CD4-positive, alpha-beta T cell (primary cell): ENCODE results near the gene ZC3H8. TPM values are rescaled to one million over a fixed set of nuclear protein-coding genes. Genes with fewer than 3 reads are reported as not detected.
A peak's percentile ranks its signal among the peaks of the same experiment; 100 is the strongest.

Source experiments
- ATAC-seq: fragments of 200-7000 bp; cut with Tn5 transposase; one replicate; pipeline ENCODE4 v1.10.0; 2022; ENCODE audit warnings: mild to moderate bottlenecking; ENCODE audit not compliant: poor library complexity
- CTCF ChIA-PET: fragments of 350-600 bp; sonication (Branson Sonifier 250); formaldehyde crosslinking; loops from one replicate; lab custom pipeline; 2021; ENCODE audit warnings: antibody characterized with exemption, inconsistent platforms; lab: Charles Lee
- POLR2A ChIA-PET: fragments of 350-600 bp; sonication (Branson Sonifier 250); formaldehyde crosslinking; loops from one replicate; lab custom pipeline; 2021; ENCODE audit warnings: antibody characterized with exemption, inconsistent platforms; lab: Charles Lee
- DNase-seq, 14 experiments: peaks; one replicate each; pipeline ENCODE4 v3.0.0-alpha.2; 2013 to 2020; ENCODE audit warnings: mixed read lengths in 2 of 14
- H3K27ac ChIP-seq, 2 donors: one replicate each; pipeline versions ENCODE4 v1.5.1 to v1.7.0; 2013; ENCODE audit warnings: low read length in 2 of 2, low read depth in 1 of 2, mild to moderate bottlenecking in 1 of 2
- H3K27me3 ChIP-seq, 2 experiments: 1 replicate in 1 of 2; 2 replicates in 1 of 2; pipeline versions ENCODE4 v1.6.1 to v1.7.0; 2013; ENCODE audit warnings: low read length in 2 of 2, control low read depth in 1 of 2, mild to moderate bottlenecking in 1 of 2, moderate library complexity in 1 of 2; ENCODE audit not compliant: insufficient read depth in 2 of 2, control insufficient read depth in 1 of 2
- H3K36me3 ChIP-seq: one replicate; pipeline ENCODE4 v1.6.1; 2013; ENCODE audit warnings: low read length, control low read depth; ENCODE audit not compliant: insufficient read depth
- H3K4me1 ChIP-seq: one replicate; pipeline ENCODE4 v1.6.1; 2013; ENCODE audit warnings: low read length, control low read depth; ENCODE audit not compliant: insufficient read depth
- H3K4me3 ChIP-seq: one replicate; pipeline ENCODE4 v1.5.1; 2013; ENCODE audit warnings: mild to moderate bottlenecking, low read length, moderate library complexity
- H3K9me3 ChIP-seq, 2 experiments: 1 replicate in 1 of 2; 2 replicates in 1 of 2; pipeline versions ENCODE4 v1.6.1 to v1.7.0; 2013; ENCODE audit warnings: low read length in 2 of 2, mild to moderate bottlenecking in 2 of 2, control low read depth in 1 of 2, moderate library complexity in 1 of 2; ENCODE audit not compliant: control insufficient read depth in 1 of 2, insufficient read depth in 1 of 2
- H3K27ac Mint-ChIP-seq: one replicate; pipeline ENCODE4 v1.8.0; 2020; ENCODE audit warnings: mixed read lengths
- H3K27me3 Mint-ChIP-seq: one replicate; pipeline ENCODE4 v1.8.0; 2021; ENCODE audit warnings: mixed read lengths
- H3K36me3 Mint-ChIP-seq: one replicate; pipeline ENCODE4 v1.8.0; 2021; ENCODE audit warnings: low read depth, mixed read lengths
- H3K4me1 Mint-ChIP-seq: one replicate; pipeline ENCODE4 v1.8.0; 2021; ENCODE audit warnings: low read depth, mixed read lengths
- H3K4me3 Mint-ChIP-seq: one replicate; pipeline ENCODE4 v1.8.0; 2020; ENCODE audit warnings: mild to moderate bottlenecking, mixed read lengths
- H3K9me3 Mint-ChIP-seq: one replicate; pipeline ENCODE4 v1.8.0; 2020; ENCODE audit warnings: mixed read lengths
- intact Hi-C, 2 experiments: fragments of 100-400 bp; cut with DNase I in 1 of 2; cut with micrococcal nuclease in 1 of 2; formaldehyde crosslinking; loops; one replicate each; pipeline versions ENCODE4 v1.15.1 to v1.9.0; 2023 to 2025; cut with DNase I, micrococcal nuclease
- total RNA-seq, 174 experiments: library from RNA in 2 of 174; stranded (reverse) in 2 of 174; gene quantifications; one replicate each; pipeline ENCODE4 v1.2.3 and lab custom pipeline; 2021 to 2026
- TF ChIP-seq, protein P1 (sequence below): fragments of 200-600 bp; IDR thresholded peaks from one replicate; pipeline ENCODE4 v1.8.0; 2022; ENCODE audit warnings: antibody characterized with exemption, mild to moderate bottlenecking

Gene ZC3H8
- total RNA-seq, 2 experiments from 2014 or later: 10.2 to 16.2 TPM

DNA sequence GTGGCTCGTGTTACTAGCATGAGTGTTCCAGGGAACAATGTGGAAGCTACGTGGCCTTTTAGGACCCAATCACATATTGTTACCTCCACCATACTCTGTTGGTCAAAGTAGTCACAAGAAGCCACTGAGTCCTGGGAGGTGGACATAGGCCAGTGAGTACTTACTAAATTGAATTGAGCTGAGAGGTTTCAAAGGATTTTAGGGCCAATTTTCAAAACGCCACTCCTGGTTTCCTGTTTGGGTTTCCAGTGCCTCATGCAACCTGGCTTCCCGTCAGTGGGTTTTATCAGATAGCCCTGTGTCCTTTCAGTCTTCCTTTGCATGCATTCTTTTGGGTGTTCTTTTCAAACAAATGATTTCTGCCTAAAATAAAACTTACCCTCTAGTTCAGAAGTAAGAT is 60.4 kb downstream of the ZC3H8 start:
- Mint-ChIP-seq H3K9me3 (no peaks in the 10 kb centered on the region), H3K4me1 (peaks cover 64% of the 10 kb centered on the region), H3K27ac (peak overlapping the region; percentile 43), H3K36me3 (peaks cover 33% of the 10 kb centered on the region), H3K4me3 (no peak overlapping the region), H3K27me3 (no peaks in the 10 kb centered on the region)
- peaks cover 38% of the 10 kb centered on the region for H3K4me1 ChIP-seq
- DNase-seq (peak in 1 of 14 experiments; percentile 34), ATAC-seq (no peak)
- no peaks in the 10 kb centered on the region for H3K9me3 ChIP-seq
- intact Hi-C loops: loop anchor here in 1 of 2 experiments (5.0 kb wide), 1 partner anchor 38 kb away; no protein-coding TSS in a partner anchor
- no peak overlapping the region for H3K4me3 ChIP-seq
- no peaks in the 10 kb centered on the region for H3K27me3 ChIP-seq
- no peak overlapping the region for H3K27ac ChIP-seq
- ChIA-PET POLR2A (interaction anchor here (0.9 to 1.5 kb wide), 3 partner anchors 11 to 61 kb away, joined by 4 to 7 read pairs (median 5); partner anchors contain the start of gene ZC3H8), CTCF (no interaction called here)
- TF ChIP-seq, protein P1, sequence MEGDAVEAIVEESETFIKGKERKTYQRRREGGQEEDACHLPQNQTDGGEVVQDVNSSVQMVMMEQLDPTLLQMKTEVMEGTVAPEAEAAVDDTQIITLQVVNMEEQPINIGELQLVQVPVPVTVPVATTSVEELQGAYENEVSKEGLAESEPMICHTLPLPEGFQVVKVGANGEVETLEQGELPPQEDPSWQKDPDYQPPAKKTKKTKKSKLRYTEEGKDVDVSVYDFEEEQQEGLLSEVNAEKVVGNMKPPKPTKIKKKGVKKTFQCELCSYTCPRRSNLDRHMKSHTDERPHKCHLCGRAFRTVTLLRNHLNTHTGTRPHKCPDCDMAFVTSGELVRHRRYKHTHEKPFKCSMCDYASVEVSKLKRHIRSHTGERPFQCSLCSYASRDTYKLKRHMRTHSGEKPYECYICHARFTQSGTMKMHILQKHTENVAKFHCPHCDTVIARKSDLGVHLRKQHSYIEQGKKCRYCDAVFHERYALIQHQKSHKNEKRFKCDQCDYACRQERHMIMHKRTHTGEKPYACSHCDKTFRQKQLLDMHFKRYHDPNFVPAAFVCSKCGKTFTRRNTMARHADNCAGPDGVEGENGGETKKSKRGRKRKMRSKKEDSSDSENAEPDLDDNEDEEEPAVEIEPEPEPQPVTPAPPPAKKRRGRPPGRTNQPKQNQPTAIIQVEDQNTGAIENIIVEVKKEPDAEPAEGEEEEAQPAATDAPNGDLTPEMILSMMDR: no peak
- peaks cover 2% of the 10 kb centered on the region for H3K36me3 ChIP-seq

DNA sequence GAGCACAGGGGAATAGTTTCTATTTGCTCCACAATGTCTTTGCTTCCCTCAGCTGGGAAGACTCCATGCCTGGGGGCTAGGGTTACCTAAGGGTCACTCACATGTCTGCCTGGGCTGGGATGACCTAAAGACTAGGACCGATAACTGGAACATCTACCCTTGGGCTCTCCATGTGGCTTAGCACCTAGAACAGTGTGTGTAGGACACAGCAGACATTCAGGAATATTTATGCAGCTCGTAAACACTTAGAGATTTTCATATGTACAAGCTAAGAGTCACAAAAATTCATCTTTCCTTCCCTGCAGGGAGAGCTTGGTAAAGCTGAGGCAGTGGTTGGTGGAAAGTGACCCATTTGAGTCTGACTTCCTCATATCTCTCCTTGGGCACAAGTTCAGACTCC is 60.8 kb downstream of the ZC3H8 start:
- peak overlapping the region; percentile 43 for H3K27ac Mint-ChIP-seq

DNA sequence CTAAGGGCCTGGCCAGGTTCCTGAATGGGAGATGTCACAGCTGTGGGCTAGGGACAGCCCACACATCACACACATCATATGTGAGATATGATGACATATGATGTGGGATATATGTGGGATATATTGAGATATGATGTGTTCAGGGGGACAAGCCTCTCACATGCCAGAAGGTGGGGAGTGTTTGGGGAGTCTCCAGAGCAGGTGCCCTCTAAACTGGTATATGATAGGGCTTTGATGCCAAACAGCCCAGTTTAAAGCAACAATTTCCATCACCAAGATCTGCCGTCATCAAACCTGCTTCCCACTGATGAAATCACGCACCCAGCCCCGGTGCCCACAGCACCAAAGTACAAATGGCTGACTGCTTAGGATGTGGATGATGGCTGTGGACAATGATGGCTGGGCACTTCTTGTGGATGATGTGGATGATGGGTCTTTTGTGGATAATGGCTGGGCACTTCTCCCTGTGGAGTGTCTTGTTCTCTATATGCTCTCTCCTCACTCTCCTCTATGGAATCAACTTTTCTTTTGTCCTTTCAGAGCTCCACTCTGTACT is 65.8 kb downstream of the ZC3H8 start:
- Mint-ChIP-seq H3K9me3 (no peaks in the 10 kb centered on the region), H3K4me1 (peaks cover 80% of the 10 kb centered on the region), H3K27me3 (no peaks in the 10 kb centered on the region), H3K27ac (peak overlapping the region; percentile 94), H3K4me3 (peak overlapping the region; percentile 56), H3K36me3 (peaks cover 37% of the 10 kb centered on the region)
- DNase-seq (peak in 2 of 14 experiments; percentile 20 to 32), ATAC-seq (no peak)
- Histone ChIP-seq H3K4me1 (peaks cover 72% of the 10 kb centered on the region), H3K27me3 (no peaks in the 10 kb centered on the region), H3K4me3 (no peak overlapping the region), H3K36me3 (peaks cover 22% of the 10 kb centered on the region), H3K27ac (peak overlapping the region; percentile 90 to 96), H3K9me3 (no peaks in the 10 kb centered on the region)
- CTCF ChIA-PET: interaction anchor here (1.4 to 1.8 kb wide), 2 partner anchors 67 to 70 kb away, joined by 3 to 6 read pairs; no protein-coding TSS in a partner anchor
- intact Hi-C loops: loop anchor here (2.0 to 10.0 kb wide), 7 partner anchors 63 to 1706 kb away; partner anchors contain the start of genes ACTR3 (in 1 of the 2), CHCHD5 (in 1 of the 2), TMEM87B (in 1 of the 2) and ZC3H6 (in 1 of the 2)
- TF ChIP-seq, protein P1: no peak
- POLR2A ChIA-PET: interaction anchor here (0.5 to 1.6 kb wide), 4 partner anchors 34 to 150 kb away, joined by 3 to 6 read pairs (median 4); no protein-coding TSS in a partner anchor

More for the DNA sequence above, 60.8 kb downstream of the ZC3H8 start:
- Mint-ChIP-seq H3K36me3 (peaks cover 28% of the 10 kb centered on the region), H3K4me1 (peaks cover 69% of the 10 kb centered on the region), H3K4me3 (no peak overlapping the region), H3K27me3 (no peaks in the 10 kb centered on the region), H3K9me3 (no peaks in the 10 kb centered on the region)
- POLR2A ChIA-PET: interaction anchor here (1.4 to 1.5 kb wide), 2 partner anchors 10 to 61 kb away, joined by 4 to 7 read pairs; partner anchors contain the start of gene ZC3H8
- CTCF ChIA-PET: no interaction called here
- intact Hi-C loops: loop anchor here in 1 of 2 experiments (5.0 kb wide), 1 partner anchor 38 kb away; no protein-coding TSS in a partner anchor
- Histone ChIP-seq H3K27me3 (no peaks in the 10 kb centered on the region), H3K27ac (no peak overlapping the region), H3K4me1 (peaks cover 43% of the 10 kb centered on the region), H3K4me3 (no peak overlapping the region), H3K9me3 (no peaks in the 10 kb centered on the region), H3K36me3 (no peaks in the 10 kb centered on the region)
- DNase-seq (no peak), ATAC-seq (no peak)
- TF ChIP-seq, protein P1: no peak
